GM10248 (cell line): ENCODE measurements around the gene IFT122.

Source experiments
- CTCF ChIA-PET: fragments of 300-600 bp; sonication (Branson Sonifier 250); formaldehyde crosslinking; extraction: SDS; loops from one replicate; lab custom pipeline; 2021; ENCODE audit warnings: antibody characterized with exemption; lab: Yijun Ruan, JAX
- POLR2A ChIA-PET: fragments of 350-650 bp; sonication (Branson Sonifier 250); formaldehyde crosslinking; extraction: SDS; loops from one replicate; lab custom pipeline; 2020; ENCODE audit warnings: antibody characterized with exemption; lab: Yijun Ruan, JAX
- DNase-seq: peaks from one replicate; pipeline ENCODE4 v3.0.0; 2012; ENCODE audit errors: extremely low spot score
- TF ChIP-seq, protein P1 (sequence below): IDR thresholded peaks from 2 replicates; pipeline ENCODE4 v1.5.1; 2012; ENCODE audit warnings: mild to moderate bottlenecking, low read depth; ENCODE audit errors: extremely low read depth, missing control alignments, control extremely low read depth

The IFT122 gene

DNA sequence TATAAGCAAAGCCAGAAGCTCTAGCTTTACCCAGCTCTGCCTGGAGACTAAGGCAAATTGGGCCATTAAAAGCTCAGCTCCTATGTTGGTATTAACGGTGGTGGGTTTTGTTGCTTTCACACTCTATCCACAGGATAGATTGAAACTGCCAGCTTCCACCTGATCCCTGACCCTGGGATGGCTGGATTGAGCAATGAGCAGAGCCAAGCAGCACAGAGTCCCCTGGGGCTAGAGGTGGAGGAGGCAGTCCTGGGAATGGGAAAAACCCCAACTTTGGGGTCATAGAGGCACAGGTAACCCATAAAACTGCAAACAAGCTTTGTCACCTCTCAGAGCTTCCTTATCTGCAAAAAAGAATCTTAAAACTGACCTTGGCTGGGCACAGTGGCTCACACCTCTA is 95.1 kb downstream of the IFT122 start:
- POLR2A ChIA-PET = no interaction called here
- CTCF ChIA-PET = interaction anchor here (1.9 to 2.4 kb wide), 2 partner anchors 9 to 19 kb away, joined by 5 to 6 read pairs; no protein-coding TSS in a partner anchor
- TF ChIP-seq, protein P1, sequence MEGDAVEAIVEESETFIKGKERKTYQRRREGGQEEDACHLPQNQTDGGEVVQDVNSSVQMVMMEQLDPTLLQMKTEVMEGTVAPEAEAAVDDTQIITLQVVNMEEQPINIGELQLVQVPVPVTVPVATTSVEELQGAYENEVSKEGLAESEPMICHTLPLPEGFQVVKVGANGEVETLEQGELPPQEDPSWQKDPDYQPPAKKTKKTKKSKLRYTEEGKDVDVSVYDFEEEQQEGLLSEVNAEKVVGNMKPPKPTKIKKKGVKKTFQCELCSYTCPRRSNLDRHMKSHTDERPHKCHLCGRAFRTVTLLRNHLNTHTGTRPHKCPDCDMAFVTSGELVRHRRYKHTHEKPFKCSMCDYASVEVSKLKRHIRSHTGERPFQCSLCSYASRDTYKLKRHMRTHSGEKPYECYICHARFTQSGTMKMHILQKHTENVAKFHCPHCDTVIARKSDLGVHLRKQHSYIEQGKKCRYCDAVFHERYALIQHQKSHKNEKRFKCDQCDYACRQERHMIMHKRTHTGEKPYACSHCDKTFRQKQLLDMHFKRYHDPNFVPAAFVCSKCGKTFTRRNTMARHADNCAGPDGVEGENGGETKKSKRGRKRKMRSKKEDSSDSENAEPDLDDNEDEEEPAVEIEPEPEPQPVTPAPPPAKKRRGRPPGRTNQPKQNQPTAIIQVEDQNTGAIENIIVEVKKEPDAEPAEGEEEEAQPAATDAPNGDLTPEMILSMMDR = no peak
- DNase-seq = no peak

- ChIA-PET POLR2A (no interaction called here), CTCF (no interaction called here)
- DNase-seq = no peak
- TF ChIP-seq, protein P1 = no peak
Measured at GRCh38 chr3:129536374-129536667, 96.3 kb downstream of the IFT122 start.

DNA sequence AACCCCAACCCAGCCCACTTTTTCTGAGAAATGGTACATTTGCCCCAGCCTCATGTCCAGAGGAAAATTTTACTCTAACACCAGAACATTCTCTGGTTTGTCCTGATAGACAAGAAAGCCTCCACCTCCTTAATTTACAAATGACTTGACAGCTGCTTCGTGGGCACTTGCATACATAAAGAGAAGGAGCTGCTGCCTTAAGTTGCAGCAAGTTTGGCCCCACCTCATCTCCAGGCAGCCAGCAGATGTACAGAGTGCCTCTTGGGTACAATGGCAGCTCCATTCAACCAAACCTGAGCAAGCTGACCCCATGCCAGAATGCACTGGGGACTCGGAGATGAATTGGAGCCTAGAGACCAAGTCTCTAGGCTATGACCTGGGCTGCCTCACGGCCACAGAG is 96.8 kb downstream of the IFT122 start:
- ChIA-PET POLR2A (no interaction called here), CTCF (no interaction called here)
- TF ChIP-seq, protein P1 = no peak
- no peak for DNase-seq

DNA sequence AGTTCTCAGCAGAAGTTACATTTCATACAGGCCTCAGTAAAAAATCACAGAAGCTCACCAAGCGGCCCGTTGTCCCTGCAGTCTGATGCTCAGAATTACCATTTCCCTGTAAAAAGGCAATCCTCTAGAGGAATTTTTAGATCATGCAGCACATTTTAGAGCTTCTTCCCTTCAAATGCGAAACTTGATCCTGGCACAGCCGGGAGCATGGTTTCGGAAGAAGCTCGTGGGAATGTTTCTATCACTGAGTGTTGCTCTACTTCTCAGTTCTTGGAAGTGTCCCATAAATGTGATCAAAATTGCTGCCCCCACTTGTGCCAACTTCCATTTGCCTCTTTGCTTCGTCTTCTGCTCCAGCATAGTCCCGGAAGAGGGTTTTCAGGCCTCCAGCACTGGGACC is 99.2 kb downstream of the IFT122 start:
- no peak for DNase-seq
- POLR2A ChIA-PET = no interaction called here
- CTCF ChIA-PET = interaction anchor here (0.9 to 1.4 kb wide), 2 partner anchors 11 to 156 kb away, joined by 3 read pairs; partner anchors contain the start of gene RHO
- TF ChIP-seq, protein P1 = no peak

GRCh38 chr3:129540776-129541516 is 100.9 kb downstream of the IFT122 start:
- TF ChIP-seq, protein P1 = no peak
- ChIA-PET CTCF (no interaction called here), POLR2A (no interaction called here)
- no peak for DNase-seq

DNA sequence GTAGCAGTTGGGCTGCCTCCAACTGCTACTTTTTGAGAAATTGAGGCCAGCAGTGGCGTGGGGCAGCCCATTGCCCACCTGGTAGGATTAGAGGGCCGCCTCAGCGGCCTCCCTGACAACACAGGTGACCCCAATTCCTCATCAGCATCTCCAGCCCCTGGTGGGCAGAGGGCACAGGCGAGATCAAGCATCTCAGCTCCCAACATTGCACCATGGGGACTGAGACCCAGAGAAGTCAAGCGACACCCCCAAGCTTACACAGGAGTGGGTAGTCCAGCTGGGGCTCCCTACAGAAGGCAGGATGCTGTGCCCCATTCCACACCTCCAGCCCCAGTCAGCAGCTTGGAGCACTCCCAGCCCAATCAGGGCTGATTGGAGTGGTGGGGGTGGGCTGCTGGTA is 102.7 kb downstream of the IFT122 start:
- CTCF ChIA-PET = no interaction called here
- TF ChIP-seq, protein P1 = no peak
- POLR2A ChIA-PET = no interaction called here
- DNase-seq = no peak
